K562 (cell line): ENCODE measurements around the gene SYCP2.

Source experiments
- BDP1 ChIP-seq: IDR thresholded peaks from 3 replicates; pipeline ENCODE4 v1.6.1; 2011; ENCODE audit not compliant: insufficient read length, insufficient read depth
- CHD2 ChIP-seq: IDR thresholded peaks from 2 replicates; pipeline ENCODE4 v1.6.1; 2011; ENCODE audit warnings: low read depth, low read length
- GABPA ChIP-seq: fragments of 200-800 bp; sonication (Bioruptor generic); conservative IDR thresholded peaks from 2 replicates; pipeline ENCODE4 v1.6.1; 2016; ENCODE audit warnings: low read depth, missing genetic modification characterization, missing compliant biosample characterization
- HMBOX1 ChIP-seq: sonication (generic); IDR thresholded peaks from 2 replicates; pipeline ENCODE4 v1.6.1; 2016
- PTTG1 ChIP-seq: fragments of 450-650 bp; IDR thresholded peaks from 2 replicates; pipeline ENCODE4 v1.6.1; 2016; ENCODE audit warnings: low read depth, mild to moderate bottlenecking, missing genetic modification characterization, missing compliant biosample characterization
- TAF7 ChIP-seq: fragments of 450-650 bp; IDR thresholded peaks from 2 replicates; pipeline ENCODE4 v1.6.1; 2016; ENCODE audit warnings: missing genetic modification characterization, missing compliant biosample characterization
- ZNF3 ChIP-seq: fragments of 250-450 bp; sonication (Bioruptor Pico); IDR thresholded peaks from 2 replicates; pipeline ENCODE4 v1.5.0; 2021; ENCODE audit warnings: mild to moderate bottlenecking, moderate library complexity

GRCh38 chr20:59945731-59946130 lies 12.3 kb upstream of the SYCP2 start:
- no peak for TF ChIP-seq TAF7
- TF ChIP-seq ZNF3 (CRISPR knock-in tag), result no peak
- TF ChIP-seq GABPA (tag), result no peak
- TF ChIP-seq PTTG1 (tag), result no peak
- no peak for TF ChIP-seq CHD2
- TF ChIP-seq BDP1, result no peak
- TF ChIP-seq HMBOX1, result no peak
